Panc1 (cell line): ENCODE data around the gene PSG1.
"Not testable (repeated sequence)": the region's sequence is repeated elsewhere in the genome, so short reads cannot be mapped to it uniquely, and the experiment has no call there.

Experiments used
- CTCF ChIP-seq: fragments of 450-650 bp; IDR thresholded peaks from 2 replicates; pipeline ENCODE4 v1.5.1; 2017; ENCODE audit warnings: mild to moderate bottlenecking
- TCF7L2 ChIP-seq: IDR thresholded peaks from 2 replicates; pipeline ENCODE4 v1.6.1; 2011; ENCODE audit warnings: mild to moderate bottlenecking, low read depth, low read length, inconsistent platforms
- TF ChIP-seq, protein P1 (sequence below), 2 experiments: IDR thresholded peaks; 2 replicates each; pipeline ENCODE4 v1.6.1; 2011 to 2012; ENCODE audit warnings: low read depth in 2 of 2, control low read depth in 1 of 2, low read length in 1 of 2, mild to moderate bottlenecking in 1 of 2, moderate library complexity in 1 of 2; ENCODE audit not compliant: insufficient read depth in 1 of 2

DNA sequence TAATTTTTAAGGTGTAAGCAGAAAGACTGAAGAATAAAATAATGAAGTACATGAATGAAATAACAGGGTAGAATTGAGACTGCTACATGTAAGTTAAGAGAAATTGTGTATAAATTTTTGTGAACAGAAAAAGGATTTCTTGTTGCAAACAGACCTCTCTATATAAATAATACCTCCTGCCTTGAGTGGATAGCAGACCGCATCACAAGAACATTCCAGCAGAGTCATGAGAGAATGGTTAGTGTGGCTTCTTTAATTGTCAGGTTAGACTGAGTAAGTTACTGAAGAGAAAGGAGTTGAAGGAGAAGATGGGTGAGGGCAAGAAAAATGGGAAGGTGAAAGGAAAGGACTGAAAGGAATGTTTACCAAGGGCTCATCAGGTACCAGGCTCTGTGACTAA is 19.6 kb upstream of the PSG1 start:
- not testable (repeated sequence) for TF ChIP-seq CTCF, TCF7L2
- TF ChIP-seq, protein P1, sequence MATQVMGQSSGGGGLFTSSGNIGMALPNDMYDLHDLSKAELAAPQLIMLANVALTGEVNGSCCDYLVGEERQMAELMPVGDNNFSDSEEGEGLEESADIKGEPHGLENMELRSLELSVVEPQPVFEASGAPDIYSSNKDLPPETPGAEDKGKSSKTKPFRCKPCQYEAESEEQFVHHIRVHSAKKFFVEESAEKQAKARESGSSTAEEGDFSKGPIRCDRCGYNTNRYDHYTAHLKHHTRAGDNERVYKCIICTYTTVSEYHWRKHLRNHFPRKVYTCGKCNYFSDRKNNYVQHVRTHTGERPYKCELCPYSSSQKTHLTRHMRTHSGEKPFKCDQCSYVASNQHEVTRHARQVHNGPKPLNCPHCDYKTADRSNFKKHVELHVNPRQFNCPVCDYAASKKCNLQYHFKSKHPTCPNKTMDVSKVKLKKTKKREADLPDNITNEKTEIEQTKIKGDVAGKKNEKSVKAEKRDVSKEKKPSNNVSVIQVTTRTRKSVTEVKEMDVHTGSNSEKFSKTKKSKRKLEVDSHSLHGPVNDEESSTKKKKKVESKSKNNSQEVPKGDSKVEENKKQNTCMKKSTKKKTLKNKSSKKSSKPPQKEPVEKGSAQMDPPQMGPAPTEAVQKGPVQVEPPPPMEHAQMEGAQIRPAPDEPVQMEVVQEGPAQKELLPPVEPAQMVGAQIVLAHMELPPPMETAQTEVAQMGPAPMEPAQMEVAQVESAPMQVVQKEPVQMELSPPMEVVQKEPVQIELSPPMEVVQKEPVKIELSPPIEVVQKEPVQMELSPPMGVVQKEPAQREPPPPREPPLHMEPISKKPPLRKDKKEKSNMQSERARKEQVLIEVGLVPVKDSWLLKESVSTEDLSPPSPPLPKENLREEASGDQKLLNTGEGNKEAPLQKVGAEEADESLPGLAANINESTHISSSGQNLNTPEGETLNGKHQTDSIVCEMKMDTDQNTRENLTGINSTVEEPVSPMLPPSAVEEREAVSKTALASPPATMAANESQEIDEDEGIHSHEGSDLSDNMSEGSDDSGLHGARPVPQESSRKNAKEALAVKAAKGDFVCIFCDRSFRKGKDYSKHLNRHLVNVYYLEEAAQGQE (IDR thresholded peaks at IDR 0.05; ENCODE audit: insufficient read depth in 1 of 2, low read depth in 2 of 2, low read length in 1 of 2) = not testable (repeated sequence)
